Neural progenitor cell (in vitro differentiated cells): ENCODE measurements around the gene SCPEP1. TPM values are rescaled to one million over a fixed set of nuclear protein-coding genes. Genes with fewer than 3 reads are reported as not detected.
A peak's percentile ranks its signal among the peaks of the same experiment; 100 is the strongest.

Source experiments
- DNase-seq: peaks from one replicate; pipeline ENCODE4 v3.0.0-alpha.2; 2016; ENCODE audit warnings: low spot score
- H2AFZ ChIP-seq: fragments of 200-600 bp; sonication (generic); replicated peaks from 2 replicates; pipeline ENCODE4 v1.6.1; 2016; ENCODE audit warnings: antibody characterized with exemption
- H3F3A ChIP-seq: fragments of 200-600 bp; sonication (generic); 2 replicates; pipeline ENCODE4 v1.6.1; 2016; ENCODE audit warnings: antibody characterized with exemption, low read depth
- H3K27ac ChIP-seq: fragments of 200-600 bp; sonication (generic); 2 replicates; pipeline ENCODE4 v1.5.1; 2016; ENCODE audit warnings: mild to moderate bottlenecking
- H3K27me3 ChIP-seq: fragments of 200-600 bp; sonication (generic); 2 replicates; pipeline ENCODE4 v1.6.1; 2016; ENCODE audit warnings: mild to moderate bottlenecking, moderate library complexity
- H3K36me3 ChIP-seq: fragments of 200-600 bp; sonication (generic); 2 replicates; pipeline ENCODE4 v1.5.1; 2016
- H3K4me1 ChIP-seq: fragments of 200-600 bp; sonication (generic); 2 replicates; pipeline ENCODE4 v1.6.1; 2016; ENCODE audit warnings: mixed run types
- H3K4me2 ChIP-seq: fragments of 200-600 bp; sonication (generic); 2 replicates; pipeline ENCODE4 v1.6.1; 2016
- H3K4me3 ChIP-seq: fragments of 200-600 bp; sonication (generic); 2 replicates; pipeline ENCODE4 v1.5.1; 2016
- H3K79me2 ChIP-seq: fragments of 200-600 bp; sonication (generic); 2 replicates; pipeline ENCODE4 v1.6.1; 2016; ENCODE audit warnings: low read depth
- H3K9ac ChIP-seq: fragments of 200-600 bp; sonication (generic); 2 replicates; pipeline ENCODE4 v1.6.1; 2016
- H3K9me3 ChIP-seq: fragments of 200-600 bp; sonication (generic); 2 replicates; pipeline ENCODE4 v1.5.1; 2016; ENCODE audit warnings: low read depth
- H4K20me1 ChIP-seq: fragments of 200-600 bp; sonication (generic); 2 replicates; pipeline ENCODE4 v1.6.1; 2016; ENCODE audit warnings: low read depth
- H3K27ac Mint-ChIP-seq: 3 replicates; pipeline ENCODE4 v1.8.0; 2021; ENCODE audit warnings: mixed read lengths
- H3K27me3 Mint-ChIP-seq: 2 replicates; pipeline ENCODE4 v1.8.0; 2022; ENCODE audit warnings: low read depth, mild to moderate bottlenecking, inconsistent platforms, moderate library complexity, mixed read lengths; ENCODE audit not compliant: insufficient read depth
- H3K36me3 Mint-ChIP-seq: 3 replicates; pipeline ENCODE4 v1.8.0; 2021; ENCODE audit warnings: mixed read lengths
- H3K4me1 Mint-ChIP-seq: 3 replicates; pipeline ENCODE4 v1.8.0; 2021; ENCODE audit warnings: mixed read lengths
- H3K4me3 Mint-ChIP-seq: 3 replicates; pipeline ENCODE4 v1.8.0; 2021; ENCODE audit warnings: mild to moderate bottlenecking, moderate library complexity, mixed read lengths
- H3K9me3 Mint-ChIP-seq: 3 replicates; pipeline ENCODE4 v1.8.0; 2020; ENCODE audit warnings: mixed read lengths
- EZH2 ChIP-seq: fragments of 200-600 bp; sonication (generic); IDR thresholded peaks from 2 replicates; pipeline ENCODE4 v1.6.1; 2017; ENCODE audit warnings: antibody characterized with exemption, mild to moderate bottlenecking, moderate library complexity
- EZH2phosphoT487 ChIP-seq: fragments of 200-600 bp; sonication (generic); IDR thresholded peaks from 2 replicates; pipeline ENCODE4 v1.6.1; 2017; ENCODE audit warnings: antibody characterized with exemption
- total RNA-seq: library from RNA; depleted of rRNA; stranded (reverse); fragments of >200 nt; gene quantifications from 2 replicates; pipeline ENCODE4 v1.2.3, GENCODE V29; 2015; ENCODE audit warnings: low replicate concordance
- TF ChIP-seq, protein P1 (sequence below): fragments of 200-600 bp; sonication (generic); IDR thresholded peaks from 2 replicates; pipeline ENCODE4 v1.5.1; 2017; ENCODE audit warnings: antibody characterized with exemption, mild to moderate bottlenecking

SCPEP1 gene
- total RNA-seq, 1 donor from 2014 or later = 28.7 TPM

GRCh38 chr17:57035971-57036481 lies 58.1 kb downstream of the SCPEP1 start:
- no peaks in the 10 kb centered on the region for H3K36me3 Mint-ChIP-seq
- TF ChIP-seq, protein P1, sequence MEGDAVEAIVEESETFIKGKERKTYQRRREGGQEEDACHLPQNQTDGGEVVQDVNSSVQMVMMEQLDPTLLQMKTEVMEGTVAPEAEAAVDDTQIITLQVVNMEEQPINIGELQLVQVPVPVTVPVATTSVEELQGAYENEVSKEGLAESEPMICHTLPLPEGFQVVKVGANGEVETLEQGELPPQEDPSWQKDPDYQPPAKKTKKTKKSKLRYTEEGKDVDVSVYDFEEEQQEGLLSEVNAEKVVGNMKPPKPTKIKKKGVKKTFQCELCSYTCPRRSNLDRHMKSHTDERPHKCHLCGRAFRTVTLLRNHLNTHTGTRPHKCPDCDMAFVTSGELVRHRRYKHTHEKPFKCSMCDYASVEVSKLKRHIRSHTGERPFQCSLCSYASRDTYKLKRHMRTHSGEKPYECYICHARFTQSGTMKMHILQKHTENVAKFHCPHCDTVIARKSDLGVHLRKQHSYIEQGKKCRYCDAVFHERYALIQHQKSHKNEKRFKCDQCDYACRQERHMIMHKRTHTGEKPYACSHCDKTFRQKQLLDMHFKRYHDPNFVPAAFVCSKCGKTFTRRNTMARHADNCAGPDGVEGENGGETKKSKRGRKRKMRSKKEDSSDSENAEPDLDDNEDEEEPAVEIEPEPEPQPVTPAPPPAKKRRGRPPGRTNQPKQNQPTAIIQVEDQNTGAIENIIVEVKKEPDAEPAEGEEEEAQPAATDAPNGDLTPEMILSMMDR = no peak
- TF ChIP-seq EZH2 (no peak), EZH2phosphoT487 (no peak)
- no peaks in the 10 kb centered on the region for H3K9me3 ChIP-seq
- peaks cover 3% of the 10 kb centered on the region for H3F3A ChIP-seq
- peaks cover 4% of the 10 kb centered on the region for H3K27me3 Mint-ChIP-seq
- H3K9ac ChIP-seq = no peak overlapping the region
- peak overlapping the region; percentile 50 for H2AFZ ChIP-seq
- H3K36me3 ChIP-seq = no peaks in the 10 kb centered on the region
- no peaks in the 10 kb centered on the region for H4K20me1 ChIP-seq
- no peaks in the 10 kb centered on the region for H3K9me3 Mint-ChIP-seq
- H3K27ac ChIP-seq = no peak overlapping the region
- peaks cover 6% of the 10 kb centered on the region for H3K4me1 ChIP-seq
- H3K27ac Mint-ChIP-seq = no peak overlapping the region
- DNase-seq = no peak
- H3K79me2 ChIP-seq = no peaks in the 10 kb centered on the region
- no peak overlapping the region for H3K4me3 ChIP-seq
- H3K4me2 ChIP-seq = no peak overlapping the region
- peaks cover 5% of the 10 kb centered on the region for H3K4me1 Mint-ChIP-seq
- no peak overlapping the region for H3K4me3 Mint-ChIP-seq
- H3K27me3 ChIP-seq = no peaks in the 10 kb centered on the region

GRCh38 chr17:57037411-57037810 lies 59.5 kb downstream of the SCPEP1 start:
- Mint-ChIP-seq H3K27ac (no peak overlapping the region), H3K9me3 (no peaks in the 10 kb centered on the region), H3K4me1 (peaks cover 5% of the 10 kb centered on the region), H3K27me3 (peaks cover 7% of the 10 kb centered on the region), H3K4me3 (no peak overlapping the region), H3K36me3 (no peaks in the 10 kb centered on the region)
- no peak overlapping the region for H2AFZ ChIP-seq
- H3F3A ChIP-seq = peaks cover 3% of the 10 kb centered on the region
- TF ChIP-seq EZH2 (no peak), EZH2phosphoT487 (no peak)
- TF ChIP-seq, protein P1 = no peak
- no peak overlapping the region for H3K9ac ChIP-seq
- H3K9me3 ChIP-seq = no peaks in the 10 kb centered on the region
- peaks cover 6% of the 10 kb centered on the region for H3K4me1 ChIP-seq
- no peak overlapping the region for H3K4me2 ChIP-seq
- H3K36me3 ChIP-seq = no peaks in the 10 kb centered on the region
- no peak overlapping the region for H3K27ac ChIP-seq
- H3K79me2 ChIP-seq = no peaks in the 10 kb centered on the region
- H3K27me3 ChIP-seq = no peaks in the 10 kb centered on the region
- no peaks in the 10 kb centered on the region for H4K20me1 ChIP-seq
- no peak overlapping the region for H3K4me3 ChIP-seq
- DNase-seq = no peak

- H3K36me3 Mint-ChIP-seq = no peaks in the 10 kb centered on the region
- Histone ChIP-seq H3K4me1 (peaks cover 6% of the 10 kb centered on the region), H3K9me3 (no peaks in the 10 kb centered on the region), H3K9ac (no peak overlapping the region), H3K4me3 (no peak overlapping the region), H2AFZ (no peak overlapping the region), H3K27me3 (no peaks in the 10 kb centered on the region), H3K4me2 (no peak overlapping the region), H3F3A (no peaks in the 10 kb centered on the region), H3K36me3 (no peaks in the 10 kb centered on the region), H4K20me1 (no peaks in the 10 kb centered on the region), H3K79me2 (no peaks in the 10 kb centered on the region), H3K27ac (no peak overlapping the region)
- peaks cover 5% of the 10 kb centered on the region for H3K4me1 Mint-ChIP-seq
- H3K4me3 Mint-ChIP-seq = no peak overlapping the region
- no peak overlapping the region for H3K27ac Mint-ChIP-seq
- peaks cover 9% of the 10 kb centered on the region for H3K27me3 Mint-ChIP-seq
- TF ChIP-seq, protein P1 = no peak
- TF ChIP-seq EZH2 = no peak
- no peak for TF ChIP-seq EZH2phosphoT487
- peaks cover 2% of the 10 kb centered on the region for H3K9me3 Mint-ChIP-seq
- DNase-seq = no peak
These were observed 60.6 kb downstream of the SCPEP1 start for GRCh38 chr17:57038486-57038885.
